Right lobe of liver (tissue), 6 donors: ENCODE data around the gene HSPA12A. TPM values are rescaled to one million over a fixed set of nuclear protein-coding genes. Genes with fewer than 3 reads are reported as not detected.

ENCODE experiments used
- ATAC-seq, 4 donors: fragments of 200-7000 bp; cut with Tn5 transposase; one replicate each; pipeline ENCODE4 v1.9.1; 2020; ENCODE audit warnings: mild to moderate bottlenecking in 4 of 4, moderate library complexity in 4 of 4
- DNase-seq, 3 donors: peaks; one replicate each; pipeline ENCODE4 v3.0.0-alpha.2; 2020
- H3K27ac ChIP-seq, 3 donors: fragments of 200-600 bp; one replicate each; pipeline ENCODE4 v1.8.0; 2022
- H3K27me3 ChIP-seq, 2 donors: fragments of 200-600 bp; one replicate each; pipeline ENCODE4 v1.8.0; 2022
- H3K36me3 ChIP-seq, 4 donors: fragments of 200-600 bp; sonication (generic) in 1 of 4; one replicate each; pipeline versions ENCODE4 v1.5.1 to v1.8.0; 2017 to 2022; ENCODE audit warnings: control low read depth in 1 of 4
- H3K4me1 ChIP-seq, 4 donors: fragments of 200-600 bp; sonication (generic) in 1 of 4; one replicate each; pipeline versions ENCODE4 v1.5.1 to v1.8.0; 2017 to 2022; ENCODE audit warnings: control low read depth in 1 of 4
- H3K4me3 ChIP-seq, 3 donors: fragments of 200-600 bp; one replicate each; pipeline ENCODE4 v1.8.0; 2022
- H3K9me3 ChIP-seq, 4 donors: fragments of 200-600 bp; sonication (generic) in 1 of 4; one replicate each; pipeline versions ENCODE4 v1.5.1 to v1.8.0; 2017 to 2022; ENCODE audit warnings: control low read depth in 1 of 4
- POLR2A ChIP-seq: fragments of 450-650 bp; IDR thresholded peaks from one replicate; pipeline ENCODE4 v1.6.1; 2017; ENCODE audit warnings: antibody characterized with exemption, mild to moderate bottlenecking
- WGBS: methylation state at CpG from one replicate; pipeline ENCODE4 v1.1.6; 2018; ENCODE audit warnings: low coverage, low lambda C conversion rate; ENCODE audit not compliant: insufficient coverage; ENCODE audit errors: missing lambda C conversion rate; 5-methylcytosine and 5-hydroxymethylcytosine counted together
- intact Hi-C, 2 donors: fragments of 100-400 bp; cut with DNase I; formaldehyde crosslinking; loops; one replicate each; pipeline versions ENCODE4 v1.11.2 to v1.14.1; 2022
- total RNA-seq, 6 experiments: library from RNA; depleted of rRNA in 2 of 6; stranded (reverse); fragments of >200 nt in 2 of 6; fragmentation: NEBNext Ultra II Directional in 3 of 6; extraction: Animal tissue kit (Norgen Biotek cat#: 25700) in 3 of 6; gene quantifications; one replicate each; pipeline versions ENCODE4 v1.1.0 to v1.2.4, GENCODE V29; 2016 to 2023
- TF ChIP-seq, protein P1 (sequence below), 4 donors: fragments of 200-600 bp in 3 of 4; fragments of 450-650 bp in 1 of 4; IDR thresholded peaks; one replicate each; pipeline versions ENCODE4 v1.5.1 to v1.8.0; 2016 to 2022; ENCODE audit warnings: antibody characterized with exemption in 4 of 4, mild to moderate bottlenecking in 2 of 4
- donor health status: DM: no; HTN: yes; CAD: no.
- donor health status: DM: no; HTN: no; CAD: no.
- donor health status: DM: no; HTN: no; CAD: no.
- donor health status: DM: no; HTN: yes; CAD: no.
- donor health status: DM: no; HTN: yes; CAD: no.

The HSPA12A gene
- total RNA-seq, 6 experiments from 2014 or later, result 2.3 to 4.2 (median 2.9) TPM

DNA sequence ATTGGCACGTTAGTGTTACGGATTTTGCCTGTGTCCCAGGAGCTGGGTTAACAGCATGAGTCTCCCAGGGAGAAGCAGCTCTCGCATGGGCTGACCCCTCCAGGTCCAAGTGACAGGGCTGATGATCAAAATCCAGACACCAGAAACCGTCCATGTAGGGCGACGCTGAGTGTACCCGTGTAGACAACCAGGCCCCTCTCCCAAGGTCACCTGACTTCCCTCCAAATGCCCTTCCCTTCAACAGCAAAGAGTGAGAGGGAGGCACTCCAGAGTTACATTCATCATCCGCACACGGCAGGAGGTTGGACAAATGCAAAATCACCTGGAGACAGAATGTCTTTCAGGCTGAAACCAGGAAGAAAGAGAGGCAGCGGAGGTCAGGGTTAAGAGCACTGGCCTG lies 14.9 kb upstream of the HSPA12A start:
- 77% methylated on average over 6 of the region's 10 CpGs for WGBS
- Histone ChIP-seq H3K36me3 (no peaks in the 10 kb centered on the region), H3K4me1 (no peaks in the 10 kb centered on the region), H3K27ac (no peak overlapping the region), H3K27me3 (no peaks in the 10 kb centered on the region), H3K9me3 (no peaks in the 10 kb centered on the region), H3K4me3 (no peak overlapping the region)
- TF ChIP-seq, protein P1, sequence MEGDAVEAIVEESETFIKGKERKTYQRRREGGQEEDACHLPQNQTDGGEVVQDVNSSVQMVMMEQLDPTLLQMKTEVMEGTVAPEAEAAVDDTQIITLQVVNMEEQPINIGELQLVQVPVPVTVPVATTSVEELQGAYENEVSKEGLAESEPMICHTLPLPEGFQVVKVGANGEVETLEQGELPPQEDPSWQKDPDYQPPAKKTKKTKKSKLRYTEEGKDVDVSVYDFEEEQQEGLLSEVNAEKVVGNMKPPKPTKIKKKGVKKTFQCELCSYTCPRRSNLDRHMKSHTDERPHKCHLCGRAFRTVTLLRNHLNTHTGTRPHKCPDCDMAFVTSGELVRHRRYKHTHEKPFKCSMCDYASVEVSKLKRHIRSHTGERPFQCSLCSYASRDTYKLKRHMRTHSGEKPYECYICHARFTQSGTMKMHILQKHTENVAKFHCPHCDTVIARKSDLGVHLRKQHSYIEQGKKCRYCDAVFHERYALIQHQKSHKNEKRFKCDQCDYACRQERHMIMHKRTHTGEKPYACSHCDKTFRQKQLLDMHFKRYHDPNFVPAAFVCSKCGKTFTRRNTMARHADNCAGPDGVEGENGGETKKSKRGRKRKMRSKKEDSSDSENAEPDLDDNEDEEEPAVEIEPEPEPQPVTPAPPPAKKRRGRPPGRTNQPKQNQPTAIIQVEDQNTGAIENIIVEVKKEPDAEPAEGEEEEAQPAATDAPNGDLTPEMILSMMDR (IDR thresholded peaks at IDR 0.05), result no peak
- TF ChIP-seq POLR2A, result no peak
- DNase-seq (no peak), ATAC-seq (no peak)
- intact Hi-C loops, result no loop called here

DNA sequence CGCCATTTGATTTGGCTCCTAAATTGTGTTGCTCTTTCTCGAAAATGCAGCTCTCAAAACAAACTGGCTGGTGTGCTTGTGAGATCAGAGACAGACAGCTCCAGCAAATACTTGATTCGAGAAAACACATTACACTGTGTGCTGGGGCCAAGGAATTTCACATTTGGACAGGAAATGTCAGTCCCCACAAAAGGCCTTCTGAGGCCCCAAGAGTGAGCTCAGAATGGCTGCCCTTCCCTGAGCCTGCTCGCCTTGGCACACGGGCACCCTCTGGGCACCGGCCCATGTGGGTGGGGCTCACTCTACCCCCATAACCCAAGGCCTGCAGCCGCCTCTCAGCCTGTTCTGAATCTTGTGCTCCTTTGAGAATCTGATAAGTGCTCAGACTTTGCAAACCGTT lies 13.9 kb upstream of the HSPA12A start:
- TF ChIP-seq POLR2A, result no peak
- TF ChIP-seq, protein P1 (IDR thresholded peaks at IDR 0.05), result no peak
- H3K27me3 ChIP-seq, result no peaks in the 10 kb centered on the region
- no peaks in the 10 kb centered on the region for H3K36me3 ChIP-seq
- WGBS, result 51% methylated on average over 6 of the region's 8 CpGs
- no peak overlapping the region for H3K27ac ChIP-seq
- ATAC-seq (no peak), DNase-seq (no peak)
- H3K9me3 ChIP-seq, result no peaks in the 10 kb centered on the region
- intact Hi-C loops, result no loop called here
- no peak overlapping the region for H3K4me3 ChIP-seq
- H3K4me1 ChIP-seq, result no peaks in the 10 kb centered on the region

- no peak for TF ChIP-seq POLR2A
- TF ChIP-seq, protein P1 (IDR thresholded peaks at IDR 0.05), result no peak
- WGBS, result 72% methylated on average over 4 of the region's 8 CpGs
- H3K27ac ChIP-seq, result no peak overlapping the region
- H3K9me3 ChIP-seq, result no peaks in the 10 kb centered on the region
- no peaks in the 10 kb centered on the region for H3K4me1 ChIP-seq
- intact Hi-C loops, result no loop called here
- ATAC-seq, result no peak
- H3K27me3 ChIP-seq, result no peaks in the 10 kb centered on the region
- H3K4me3 ChIP-seq, result no peak overlapping the region
- DNase-seq, result no peak
- no peaks in the 10 kb centered on the region for H3K36me3 ChIP-seq
Measured at GRCh38 chr10:116753759-116754158, 11.4 kb upstream of the HSPA12A start.

- no peaks in the 10 kb centered on the region for H3K27me3 ChIP-seq
- ATAC-seq (no peak), DNase-seq (no peak)
- TF ChIP-seq POLR2A, result no peak
- TF ChIP-seq, protein P1 (IDR thresholded peaks at IDR 0.05), result no peak
- no peak overlapping the region for H3K4me3 ChIP-seq
- 75% methylated on average over 2 of the region's 4 CpGs for WGBS
- H3K36me3 ChIP-seq, result no peaks in the 10 kb centered on the region
- no peaks in the 10 kb centered on the region for H3K9me3 ChIP-seq
- H3K27ac ChIP-seq, result no peak overlapping the region
- intact Hi-C loops, result no loop called here
- no peaks in the 10 kb centered on the region for H3K4me1 ChIP-seq
Measured at GRCh38 chr10:116752969-116753665, 10.8 kb upstream of the HSPA12A start.
